PC-3 (cell line): ENCODE results near the gene SLC25A47. TPM values are rescaled to one million over a fixed set of nuclear protein-coding genes. Genes with fewer than 3 reads are reported as not detected.

Experiments used
- ATAC-seq: fragments of 200-7000 bp; cut with Tn5 transposase; 2 replicates; pipeline ENCODE4 v1.9.1; 2020; ENCODE audit warnings: mild to moderate bottlenecking, moderate library complexity
- BruUV-seq: library from RNA; stranded (reverse); fragments of 400-500 nt; replicated peaks from 2 replicates; lab custom pipeline; 2021; lab: Mats Ljungman, UMichigan
- CTCF ChIA-PET: fragments of 300-600 bp; sonication (Branson Sonifier 250); formaldehyde crosslinking; loops from one replicate; lab custom pipeline; 2022; ENCODE audit warnings: antibody characterized with exemption; lab: Charles Lee
- POLR2A ChIA-PET: fragments of 300-600 bp; sonication (Branson Sonifier 250); formaldehyde crosslinking; loops from one replicate; lab custom pipeline; 2022; ENCODE audit warnings: antibody characterized with exemption; ENCODE audit not compliant: unreplicated experiment; lab: Charles Lee
- DNase-seq: peaks from one replicate; pipeline ENCODE4 v3.0.0-alpha.2; 2015
- H2AFZ ChIP-seq: fragments of 300-600 bp; sonication (generic); 2 replicates; pipeline ENCODE4 v1.6.0; 2016; ENCODE audit warnings: antibody characterized with exemption, low read length
- H3F3A ChIP-seq: fragments of 300-600 bp; sonication (generic); one replicate; pipeline ENCODE4 v1.6.0; 2017; ENCODE audit warnings: antibody characterized with exemption, low read length, control low read depth, mild to moderate bottlenecking; ENCODE audit not compliant: unreplicated experiment
- H3K27ac ChIP-seq: fragments of 300-600 bp; sonication (generic); 2 replicates; pipeline ENCODE4 v1.5.1; 2016; ENCODE audit warnings: mild to moderate bottlenecking, low read length
- H3K27me3 ChIP-seq: fragments of 300-600 bp; sonication (generic); 2 replicates; pipeline ENCODE4 v1.6.1; 2016; ENCODE audit warnings: low read length, mixed read lengths
- H3K36me3 ChIP-seq: fragments of 300-600 bp; sonication (generic); 2 replicates; pipeline ENCODE4 v1.6.1; 2016; ENCODE audit warnings: low read depth, mixed run types, low read length, mixed read lengths
- H3K4me1 ChIP-seq: fragments of 300-600 bp; sonication (generic); 2 replicates; pipeline ENCODE4 v1.5.1; 2016; ENCODE audit warnings: low read length; ENCODE audit not compliant: insufficient read depth
- H3K4me2 ChIP-seq: fragments of 300-600 bp; sonication (generic); 2 replicates; pipeline ENCODE4 v1.6.0; 2016; ENCODE audit warnings: low read length
- H3K4me3 ChIP-seq: fragments of 300-600 bp; sonication (generic); 2 replicates; pipeline ENCODE4 v1.5.1; 2016; ENCODE audit warnings: mild to moderate bottlenecking, low read length, mixed read lengths
- H3K79me2 ChIP-seq: fragments of 300-600 bp; sonication (generic); 2 replicates; pipeline ENCODE4 v1.6.1; 2017; ENCODE audit warnings: low read length, mixed read lengths
- H3K9ac ChIP-seq: fragments of 300-600 bp; sonication (generic); 2 replicates; pipeline ENCODE4 v1.6.0; 2016; ENCODE audit warnings: mild to moderate bottlenecking, low read length
- H3K9me2 ChIP-seq: fragments of 300-600 bp; sonication (generic); replicated peaks from 2 replicates; pipeline ENCODE4 v1.6.1; 2016; ENCODE audit warnings: mixed run types, low read length, mixed read lengths
- H3K9me3 ChIP-seq: fragments of 300-600 bp; sonication (generic); 2 replicates; pipeline ENCODE4 v1.6.1; 2016; ENCODE audit warnings: low read length, mixed read lengths
- H4K20me1 ChIP-seq: fragments of 300-600 bp; sonication (generic); 2 replicates; pipeline ENCODE4 v1.6.1; 2016; ENCODE audit warnings: low read length, mixed read lengths
- EZH2 ChIP-seq: fragments of 300-600 bp; sonication (generic); IDR thresholded peaks from one replicate; pipeline ENCODE4 v1.6.1; 2017; ENCODE audit warnings: antibody characterized with exemption, mild to moderate bottlenecking, low read length; ENCODE audit not compliant: unreplicated experiment
- EZH2phosphoT487 ChIP-seq: fragments of 300-600 bp; sonication (generic); IDR thresholded peaks from 2 replicates; pipeline ENCODE4 v1.6.1; 2018; ENCODE audit warnings: mild to moderate bottlenecking, antibody characterized with exemption, low read length, borderline replicate concordance
- intact Hi-C: fragments of 100-400 bp; cut with micrococcal nuclease; formaldehyde crosslinking; loops from 2 replicates; pipeline ENCODE4 v1.9.0; 2023
- total RNA-seq: library from RNA; depleted of rRNA; stranded (reverse); fragments of >200 nt; gene quantifications from 2 replicates; pipeline ENCODE4 v1.2.3, GENCODE V29; 2014
- TF ChIP-seq, protein P1 (sequence below): fragments of 300-600 bp; sonication (generic); conservative IDR thresholded peaks from 2 replicates; pipeline ENCODE4 v1.5.1; 2017; ENCODE audit warnings: antibody characterized with exemption, low read depth, mild to moderate bottlenecking, low read length

Gene SLC25A47
- total RNA-seq, 1 experiment from 2014 or later, result 0.07 TPM

DNA sequence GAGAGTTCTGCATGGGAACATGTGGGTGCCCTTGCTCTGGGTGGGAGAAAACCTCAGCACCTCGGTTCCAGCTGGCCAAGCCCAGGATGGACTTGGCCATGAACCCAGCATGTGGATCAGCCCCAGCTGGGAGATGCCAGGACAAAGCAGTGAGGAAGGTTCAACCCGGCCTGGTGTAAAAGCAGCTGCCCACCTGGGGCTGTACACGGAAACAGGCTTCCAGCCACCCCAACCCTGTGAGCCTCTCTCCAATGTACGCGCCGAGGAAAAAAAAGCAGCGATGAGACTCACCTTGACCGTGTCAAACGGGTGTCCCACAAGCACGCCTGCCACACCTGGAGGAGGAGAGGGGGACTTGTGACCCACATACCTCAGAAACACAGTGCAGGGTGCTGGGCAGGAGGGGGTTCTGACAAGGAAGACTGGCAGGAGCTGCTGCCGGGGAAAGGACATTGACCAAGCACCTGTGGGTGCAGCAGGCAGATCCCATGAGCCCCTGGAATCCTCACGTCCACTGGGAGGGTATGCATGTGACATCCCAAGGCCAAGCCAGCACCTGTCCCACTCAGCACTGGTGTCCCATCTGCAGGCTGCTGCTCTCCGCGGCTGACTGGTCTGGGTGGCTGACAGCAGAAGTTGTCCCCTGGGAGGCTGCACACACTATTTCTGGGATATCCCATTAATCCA, 24.4 kb upstream of the SLC25A47 start:
- Histone ChIP-seq H2AFZ (no peak overlapping the region), H3F3A (peaks cover 6% of the 10 kb centered on the region), H3K36me3 (no peaks in the 10 kb centered on the region), H3K27ac (no peak overlapping the region), H3K9me2 (no peaks in the 10 kb centered on the region), H3K4me1 (peaks cover 10% of the 10 kb centered on the region), H3K4me3 (no peak overlapping the region), H3K9ac (no peak overlapping the region), H3K27me3 (no peaks in the 10 kb centered on the region), H3K9me3 (no peaks in the 10 kb centered on the region), H3K4me2 (no peak overlapping the region), H3K79me2 (no peaks in the 10 kb centered on the region), H4K20me1 (no peaks in the 10 kb centered on the region)
- POLR2A ChIA-PET, result no interaction called here
- intact Hi-C loops, result no loop called here
- no TSS peak for BruUV-seq
- DNase-seq (no peak), ATAC-seq (no peak)
- CTCF ChIA-PET, result no interaction called here
- TF ChIP-seq, protein P1, sequence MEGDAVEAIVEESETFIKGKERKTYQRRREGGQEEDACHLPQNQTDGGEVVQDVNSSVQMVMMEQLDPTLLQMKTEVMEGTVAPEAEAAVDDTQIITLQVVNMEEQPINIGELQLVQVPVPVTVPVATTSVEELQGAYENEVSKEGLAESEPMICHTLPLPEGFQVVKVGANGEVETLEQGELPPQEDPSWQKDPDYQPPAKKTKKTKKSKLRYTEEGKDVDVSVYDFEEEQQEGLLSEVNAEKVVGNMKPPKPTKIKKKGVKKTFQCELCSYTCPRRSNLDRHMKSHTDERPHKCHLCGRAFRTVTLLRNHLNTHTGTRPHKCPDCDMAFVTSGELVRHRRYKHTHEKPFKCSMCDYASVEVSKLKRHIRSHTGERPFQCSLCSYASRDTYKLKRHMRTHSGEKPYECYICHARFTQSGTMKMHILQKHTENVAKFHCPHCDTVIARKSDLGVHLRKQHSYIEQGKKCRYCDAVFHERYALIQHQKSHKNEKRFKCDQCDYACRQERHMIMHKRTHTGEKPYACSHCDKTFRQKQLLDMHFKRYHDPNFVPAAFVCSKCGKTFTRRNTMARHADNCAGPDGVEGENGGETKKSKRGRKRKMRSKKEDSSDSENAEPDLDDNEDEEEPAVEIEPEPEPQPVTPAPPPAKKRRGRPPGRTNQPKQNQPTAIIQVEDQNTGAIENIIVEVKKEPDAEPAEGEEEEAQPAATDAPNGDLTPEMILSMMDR, result no peak
- TF ChIP-seq EZH2 (no peak), EZH2phosphoT487 (no peak)

DNA sequence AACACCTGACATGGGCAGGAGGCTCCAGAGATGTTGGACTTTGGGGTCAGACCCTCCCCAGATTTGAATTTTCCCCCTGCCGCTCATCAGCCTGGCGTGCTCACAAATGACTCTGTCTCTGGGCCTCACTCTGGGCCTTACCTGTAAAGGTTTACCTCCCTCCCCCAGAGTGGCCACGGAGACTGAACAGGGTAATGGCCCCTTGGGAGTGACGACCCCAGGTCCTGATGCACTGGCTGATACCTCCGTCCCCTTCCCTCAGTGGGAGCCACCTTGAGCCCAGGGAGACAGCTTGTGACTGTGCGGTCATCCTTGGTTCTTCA, 23.9 kb upstream of the SLC25A47 start:
- H3K9ac ChIP-seq, result no peak overlapping the region
- ATAC-seq (no peak), DNase-seq (no peak)
- H2AFZ ChIP-seq, result no peak overlapping the region
- H3K79me2 ChIP-seq, result peaks cover 4% of the 10 kb centered on the region; the same call in 1 of the 2 replicates
- no peak overlapping the region for H3K4me2 ChIP-seq
- no peaks in the 10 kb centered on the region for H3K36me3 ChIP-seq
- peaks cover 14% of the 10 kb centered on the region for H3K4me1 ChIP-seq
- TF ChIP-seq EZH2, result no peak
- TF ChIP-seq, protein P1, result no peak
- TF ChIP-seq EZH2phosphoT487, result no peak
- POLR2A ChIA-PET, result no interaction called here
- CTCF ChIA-PET, result no interaction called here
- no peaks in the 10 kb centered on the region for H3K9me2 ChIP-seq
- no peaks in the 10 kb centered on the region for H3K27me3 ChIP-seq
- H3K27ac ChIP-seq, result no peak overlapping the region
- no peaks in the 10 kb centered on the region for H3K9me3 ChIP-seq
- H3K4me3 ChIP-seq, result no peak overlapping the region
- intact Hi-C loops, result no loop called here
- no TSS peak for BruUV-seq
- H4K20me1 ChIP-seq, result peaks cover 4% of the 10 kb centered on the region; the same call in 1 of the 2 replicates
- H3F3A ChIP-seq, result peaks cover 6% of the 10 kb centered on the region

DNA sequence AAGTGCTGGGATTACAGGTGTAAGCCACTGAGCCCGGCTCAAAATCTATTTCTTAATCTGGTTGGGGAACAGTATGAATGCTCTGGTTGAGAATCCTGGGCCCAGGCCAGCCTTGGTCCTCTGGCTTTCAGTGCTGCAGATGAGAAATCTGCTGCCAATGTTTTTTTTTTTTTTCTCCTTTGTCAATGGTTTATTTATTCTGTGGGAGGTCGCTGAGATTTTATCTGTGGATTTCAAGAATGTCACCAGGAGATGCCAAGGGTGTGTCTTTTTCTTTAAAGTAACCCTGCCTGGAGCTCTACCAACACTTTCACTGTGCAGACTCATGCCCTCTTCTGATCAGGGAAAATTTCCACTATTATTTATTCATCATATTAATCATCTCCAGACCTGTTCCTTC, 20.5 kb upstream of the SLC25A47 start:
- ATAC-seq, result peak; percentile 27
- Histone ChIP-seq H3K4me1 (peaks cover 31% of the 10 kb centered on the region), H3K27ac (peak overlapping the region; percentile 49), H3K4me2 (peak overlapping the region; percentile 53), H2AFZ (no peak overlapping the region), H3K9me3 (no peaks in the 10 kb centered on the region), H3K27me3 (no peaks in the 10 kb centered on the region), H3K36me3 (no peaks in the 10 kb centered on the region), H4K20me1 (peaks cover 9% of the 10 kb centered on the region; the same call in 1 of the 2 replicates), H3K9ac (no peak overlapping the region), H3K79me2 (peaks cover 17% of the 10 kb centered on the region), H3K9me2 (no peaks in the 10 kb centered on the region), H3K4me3 (no peak overlapping the region), H3F3A (peaks cover 6% of the 10 kb centered on the region)
- intact Hi-C loops, result loop anchor here (1.0 to 2.0 kb wide), 2 partner anchors 18 to 75 kb away; no protein-coding TSS in a partner anchor
- POLR2A ChIA-PET, result no interaction called here
- no TSS peak for BruUV-seq
- peak; percentile 92 for DNase-seq
- TF ChIP-seq, protein P1, result no peak
- no peak for TF ChIP-seq EZH2phosphoT487
- TF ChIP-seq EZH2, result no peak
- CTCF ChIA-PET, result interaction anchor here (0.6 to 1.3 kb wide), 4 partner anchors 18 to 248 kb away, joined by 3 to 11 read pairs (median 8); no protein-coding TSS in a partner anchor
